Activated CD4-positive, alpha-beta T cell treated with anti-CD3 and anti-CD28 coated beads, Interleukin-10, Interleukin-2, amounts not matched to agents 100 ng/mL and 50 ng/mL, durations not matched to agents 16 hours and 8 hours (primary cell): ENCODE results near the gene OR14I1.
A peak's percentile ranks its signal among the peaks of the same experiment; 100 is the strongest.
"Not testable (repeated sequence)": the region's sequence is repeated elsewhere in the genome, so short reads cannot be mapped to it uniquely, and the experiment has no call there.

Source experiments
- DNase-seq: peaks from one replicate; pipeline ENCODE4 v3.0.0-alpha.2; 2020

The OR14I1 gene

DNA sequence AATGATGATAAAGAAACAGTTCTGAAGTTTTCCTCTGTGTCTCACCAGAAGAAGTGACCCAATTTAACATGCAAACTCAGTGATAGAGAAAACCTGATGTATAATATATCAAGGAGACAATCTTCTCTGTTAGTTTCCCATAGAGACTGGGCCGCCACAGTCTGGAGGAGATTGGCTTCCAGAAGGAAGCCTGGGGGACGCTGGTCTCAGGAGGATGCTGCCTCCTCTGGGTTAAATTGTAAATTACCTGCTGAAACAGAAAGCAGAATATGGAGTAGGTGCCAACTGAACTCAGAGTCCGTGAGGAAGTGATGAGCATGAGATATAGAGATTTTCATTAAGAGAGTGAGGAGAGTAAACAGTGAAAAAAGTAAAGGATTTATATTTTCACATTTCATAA, 15.8 kb downstream of the OR14I1 start:
- peak; percentile 23 for DNase-seq

DNA sequence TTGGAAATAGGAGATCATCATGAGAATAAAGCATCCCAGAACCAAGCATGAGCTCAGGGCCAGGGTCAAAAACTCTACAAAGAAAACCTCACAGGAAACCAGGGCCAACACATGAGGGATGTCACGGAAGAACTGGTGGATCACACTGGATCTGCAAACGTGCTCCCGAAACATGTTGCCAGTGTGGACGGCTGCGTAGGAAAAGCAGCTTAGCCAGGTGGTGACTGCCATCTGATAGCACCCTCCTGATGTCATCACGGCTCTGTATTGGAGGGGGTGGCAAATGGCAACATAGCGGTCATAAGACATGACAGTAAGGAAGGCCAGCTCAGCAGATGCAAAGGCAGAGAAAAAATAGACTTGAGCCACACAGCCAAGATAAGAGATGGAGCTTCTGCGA, 20.9 kb downstream of the OR14I1 start:
- no peak for DNase-seq

DNA sequence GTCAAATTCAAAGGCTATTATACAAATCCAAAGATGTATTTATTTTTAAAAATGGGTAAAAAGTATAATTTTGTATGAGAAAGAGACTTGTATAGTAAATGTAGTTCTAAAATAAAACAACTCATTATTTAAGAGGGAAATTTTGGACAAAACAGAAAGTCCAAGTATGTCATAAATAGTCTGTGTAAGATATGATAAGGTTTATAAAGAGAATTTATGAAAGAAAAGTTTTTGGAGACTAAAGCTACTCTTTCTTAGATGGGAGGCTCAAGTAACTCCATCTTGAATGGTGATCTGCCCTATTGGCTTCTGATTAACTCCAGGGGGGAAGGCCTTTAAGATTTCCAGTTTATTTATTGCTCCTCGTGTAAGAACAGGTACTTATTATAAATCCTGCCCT, 32.6 kb downstream of the OR14I1 start:
- no peak for DNase-seq

GRCh38 chr1:248663453-248664328, 38.9 kb downstream of the OR14I1 start:
- not testable (repeated sequence) for DNase-seq

DNA sequence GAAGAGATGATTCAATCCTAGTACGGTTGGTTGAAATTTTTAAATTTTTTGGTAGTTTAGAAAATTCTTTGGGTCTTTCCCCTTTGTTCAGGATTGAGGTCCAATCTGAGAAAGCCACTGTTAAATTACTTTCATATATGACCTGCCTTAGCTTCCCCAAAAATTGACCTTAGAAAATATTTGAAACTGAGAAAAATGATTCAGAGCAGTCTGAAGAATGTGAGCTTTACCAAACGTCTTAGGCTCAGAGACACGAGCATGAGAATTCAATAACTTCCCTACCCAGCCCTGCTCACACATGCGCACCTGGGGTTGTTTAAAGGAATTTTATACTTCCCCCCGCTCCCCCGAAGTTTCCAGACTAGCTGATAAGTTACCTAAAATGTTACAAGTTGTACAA, 45.8 kb downstream of the OR14I1 start:
- not testable (repeated sequence) for DNase-seq

GRCh38 chr1:248655354-248655753, 47.2 kb downstream of the OR14I1 start, which contains the start of gene OR2T27:
TSS of gene OR2T27 (minus strand) at chr1:248655528. CDS start at chr1:248650884, 4,644 bp downstream.
- DNase-seq, result not testable (repeated sequence)
